ENCODE results near the gene HORMAD1. TPM values are rescaled to one million over a fixed set of nuclear protein-coding genes. Genes with fewer than 3 reads are reported as not detected.

HORMAD1 gene
- total RNA-seq, 4 donors from 2014 or later, result 0.67 to 0.93 TPM; not detected in 2

DNA sequence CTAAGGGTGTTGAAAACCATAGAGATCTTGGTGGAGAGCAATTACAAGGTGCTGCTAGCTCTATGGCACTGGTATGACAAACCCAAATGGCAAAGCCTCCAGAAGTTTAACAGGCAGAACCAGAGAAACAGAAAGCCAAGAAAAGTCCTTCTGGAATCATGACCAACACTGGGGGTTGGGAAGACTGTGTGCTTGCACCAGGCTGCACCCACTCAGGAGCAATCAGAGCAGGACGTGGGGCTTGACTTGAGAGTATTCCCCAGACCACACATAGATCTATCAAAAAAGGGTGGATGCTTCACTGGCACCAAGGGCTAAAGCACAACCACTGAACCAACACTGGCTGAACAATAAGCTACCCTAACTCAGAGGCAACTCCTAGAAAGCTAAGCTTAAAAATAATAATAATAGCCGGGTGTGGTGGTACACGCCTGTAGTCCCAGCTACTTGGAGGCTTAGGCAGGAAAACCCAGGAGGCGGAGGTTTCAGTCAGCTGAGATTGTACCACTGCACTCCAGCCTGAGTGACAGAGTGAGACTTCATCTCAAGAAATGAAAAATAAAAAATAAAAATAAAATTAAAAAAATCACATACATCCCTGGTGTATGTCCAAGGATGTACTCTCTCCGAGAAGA lies 71.1 kb downstream of the HORMAD1 start:
- DNase-seq, result peak; percentile 69 to 74
- peak overlapping the region; percentile 37 to 62 (median 42) for H3K27ac ChIP-seq
- intact Hi-C loops (cut with DNase I), result loop anchor here (10.0 kb wide), 1 partner anchor 175 kb away; no protein-coding TSS in a partner anchor
- H3K4me1 ChIP-seq, result peaks cover 8 to 25% of the 10 kb centered on the region in 2 donors
- TF ChIP-seq, protein P1, sequence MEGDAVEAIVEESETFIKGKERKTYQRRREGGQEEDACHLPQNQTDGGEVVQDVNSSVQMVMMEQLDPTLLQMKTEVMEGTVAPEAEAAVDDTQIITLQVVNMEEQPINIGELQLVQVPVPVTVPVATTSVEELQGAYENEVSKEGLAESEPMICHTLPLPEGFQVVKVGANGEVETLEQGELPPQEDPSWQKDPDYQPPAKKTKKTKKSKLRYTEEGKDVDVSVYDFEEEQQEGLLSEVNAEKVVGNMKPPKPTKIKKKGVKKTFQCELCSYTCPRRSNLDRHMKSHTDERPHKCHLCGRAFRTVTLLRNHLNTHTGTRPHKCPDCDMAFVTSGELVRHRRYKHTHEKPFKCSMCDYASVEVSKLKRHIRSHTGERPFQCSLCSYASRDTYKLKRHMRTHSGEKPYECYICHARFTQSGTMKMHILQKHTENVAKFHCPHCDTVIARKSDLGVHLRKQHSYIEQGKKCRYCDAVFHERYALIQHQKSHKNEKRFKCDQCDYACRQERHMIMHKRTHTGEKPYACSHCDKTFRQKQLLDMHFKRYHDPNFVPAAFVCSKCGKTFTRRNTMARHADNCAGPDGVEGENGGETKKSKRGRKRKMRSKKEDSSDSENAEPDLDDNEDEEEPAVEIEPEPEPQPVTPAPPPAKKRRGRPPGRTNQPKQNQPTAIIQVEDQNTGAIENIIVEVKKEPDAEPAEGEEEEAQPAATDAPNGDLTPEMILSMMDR (IDR thresholded peaks at IDR 0.05), result no peak
- TF ChIP-seq POLR2A (IDR thresholded peaks at IDR 0.05), result no peak
- H3K9me3 ChIP-seq, result no peaks in the 10 kb centered on the region
- H3K4me3 ChIP-seq (replicated peaks in 1 of 3), result no peak overlapping the region
- H3K27me3 ChIP-seq, result no peaks in the 10 kb centered on the region
- 67 to 76% methylated on average over 5 of the region's 5 CpGs for WGBS, 2 donors
- peaks cover 8% of the 10 kb centered on the region in 2 donors for H3K36me3 ChIP-seq

Small RNA genes lying within 50 kb of the gene (small RNA-seq; reads per million reads assigned to genes)
- gene RNU6-1042P, result not detected

Other genes starting within 250 kb of the HORMAD1 start
- gene TARS2, start 233.5 kb downstream of the HORMAD1 start, total RNA-seq, result 10 to 100 TPM; 13.8 to 18.2 (median 14.8) TPM
- 10 to 100 TPM in 1 of 4 donors, 1 to 10 TPM in 3; 4.2 to 11.3 (median 7.0) TPM for gene ECM1, start 212.8 kb downstream of the HORMAD1 start, total RNA-seq
- gene FALEC, start 205.1 kb downstream of the HORMAD1 start, total RNA-seq, result not detected
- 10 to 100 TPM in 1 of 4 donors, 1 to 10 TPM in 3; 2.1 to 15.7 (median 6.9) TPM for gene ADAMTSL4, start 171.5 kb downstream of the HORMAD1 start, total RNA-seq
- gene MCL1, start 141.3 kb downstream of the HORMAD1 start, total RNA-seq, result 100 to 1,000 TPM; 164 to 313 (median 203) TPM
- gene ENSA, start 91.3 kb downstream of the HORMAD1 start, total RNA-seq, result 100 to 1,000 TPM; 183 to 292 (median 218) TPM
- gene GOLPH3L, start 23.7 kb downstream of the HORMAD1 start, total RNA-seq, result 10 to 100 TPM; 36.3 to 44.1 (median 39.2) TPM
- 10 to 100 TPM; 26.2 to 49.3 (median 33.1) TPM for gene CTSS, start 44.9 kb upstream of the HORMAD1 start, total RNA-seq
- 10 to 100 TPM; 16.1 to 76.2 (median 36.8) TPM for gene CTSK, start 87.4 kb upstream of the HORMAD1 start, total RNA-seq
- gene ARNT, start 155.7 kb upstream of the HORMAD1 start, total RNA-seq, result 10 to 100 TPM; 44.2 to 58.3 (median 51.4) TPM
- not detected for gene CTXND2, start 166.2 kb upstream of the HORMAD1 start, total RNA-seq
- gene SETDB1, start 205.5 kb upstream of the HORMAD1 start, total RNA-seq, result 10 to 100 TPM; 35.4 to 59.9 (median 44.8) TPM